Panc1 (cell line): Measurements from ENCODE around the gene E2F6. TPM values are rescaled to one million over a fixed set of nuclear protein-coding genes. Genes with fewer than 3 reads are reported as not detected.

ENCODE experiments used
- ATAC-seq: fragments of 200-7000 bp; cut with Tn5 transposase; 2 replicates; pipeline ENCODE4 v1.9.1; 2020; ENCODE audit warnings: mild to moderate bottlenecking, moderate library complexity
- BruUV-seq: library from RNA; stranded (reverse); fragments of 400-500 nt; replicated peaks from 2 replicates; lab custom pipeline; 2021; lab: Mats Ljungman, UMichigan
- CTCF ChIA-PET: fragments of 300-600 bp; sonication (Branson Sonifier 250); formaldehyde crosslinking; loops from one replicate; lab custom pipeline; 2022; ENCODE audit warnings: antibody characterized with exemption; lab: Charles Lee
- POLR2A ChIA-PET: fragments of 300-600 bp; sonication (Branson Sonifier 250); formaldehyde crosslinking; loops from one replicate; lab custom pipeline; 2022; ENCODE audit warnings: antibody characterized with exemption; lab: Charles Lee
- DNase-seq: peaks from one replicate; pipeline ENCODE4 v3.0.0-alpha.2; 2010; ENCODE audit warnings: low read depth, low spot score
- H3K27ac ChIP-seq: 2 replicates; pipeline ENCODE4 v1.5.1; 2011; ENCODE audit warnings: mild to moderate bottlenecking, low read length, inconsistent platforms
- H3K27me3 ChIP-seq: fragments of 200-500 bp; sonication (Bioruptor generic); 2 replicates; pipeline ENCODE4 v1.6.0; 2014; ENCODE audit warnings: low read length, inconsistent platforms; ENCODE audit not compliant: control insufficient read depth, insufficient read depth
- H3K36me3 ChIP-seq: fragments of 200-500 bp; sonication (Bioruptor generic); 2 replicates; pipeline ENCODE4 v1.5.1; 2014; ENCODE audit warnings: inconsistent platforms, mild to moderate bottlenecking, low read length, moderate library complexity; ENCODE audit not compliant: control insufficient read depth, insufficient read depth
- H3K4me1 ChIP-seq: 2 replicates; pipeline ENCODE4 v1.5.1; 2011; ENCODE audit warnings: inconsistent platforms, mild to moderate bottlenecking, low read length, moderate library complexity; ENCODE audit not compliant: control insufficient read depth, insufficient read depth
- H3K4me3 ChIP-seq, 2 experiments: 2 replicates each; pipeline ENCODE4 v1.5.1; 2011 to 2012; ENCODE audit warnings: low read depth in 2 of 2, low read length in 2 of 2, mild to moderate bottlenecking in 2 of 2, inconsistent platforms in 1 of 2, moderate library complexity in 1 of 2
- H3K9me3 ChIP-seq: fragments of 200-500 bp; sonication (Bioruptor generic); 2 replicates; pipeline ENCODE4 v1.5.1; 2014; ENCODE audit warnings: low read depth, mild to moderate bottlenecking, inconsistent platforms, low read length, moderate library complexity; ENCODE audit not compliant: control insufficient read depth, insufficient read depth
- POLR2AphosphoS5 ChIP-seq: IDR thresholded peaks from 2 replicates; pipeline ENCODE4 v1.6.1; 2012; ENCODE audit warnings: mild to moderate bottlenecking, low read depth, low read length, moderate library complexity
- SIN3A ChIP-seq: IDR thresholded peaks from 2 replicates; pipeline ENCODE4 v1.6.1; 2012; ENCODE audit warnings: low read depth, mild to moderate bottlenecking, low read length, moderate library complexity, borderline replicate concordance; ENCODE audit not compliant: insufficient read depth
- TCF7L2 ChIP-seq: IDR thresholded peaks from 2 replicates; pipeline ENCODE4 v1.6.1; 2011; ENCODE audit warnings: mild to moderate bottlenecking, low read depth, low read length, inconsistent platforms
- in situ Hi-C: cut with HindIII; loops from 2 replicates; pipeline ENCODE4 v1.10.0; 2016; ENCODE audit warnings: low sequenced_read_pairs, low pct_unique_long_range_greater_than_20kb
- intact Hi-C: fragments of 100-400 bp; cut with micrococcal nuclease; formaldehyde crosslinking; loops from one replicate; pipeline ENCODE4 v1.10.0; 2022; ENCODE audit not compliant: unreplicated experiment
- total RNA-seq: library from RNA; stranded (reverse); gene quantifications from one replicate; pipeline ENCODE4 v1.2.1, GENCODE V29; 2021; ENCODE audit not compliant: unreplicated experiment
- TF ChIP-seq, protein P1 (sequence below): fragments of 450-650 bp; IDR thresholded peaks from 2 replicates; pipeline ENCODE4 v1.5.1; 2017; ENCODE audit warnings: mild to moderate bottlenecking
- TF ChIP-seq, protein P2 (sequence below), 2 experiments: IDR thresholded peaks; 2 replicates each; pipeline ENCODE4 v1.6.1; 2011 to 2012; ENCODE audit warnings: low read depth in 2 of 2, control low read depth in 1 of 2, low read length in 1 of 2, mild to moderate bottlenecking in 1 of 2, moderate library complexity in 1 of 2; ENCODE audit not compliant: insufficient read depth in 1 of 2

The E2F6 gene
- total RNA-seq, 1 experiment from 2014 or later: 23.9 TPM

DNA sequence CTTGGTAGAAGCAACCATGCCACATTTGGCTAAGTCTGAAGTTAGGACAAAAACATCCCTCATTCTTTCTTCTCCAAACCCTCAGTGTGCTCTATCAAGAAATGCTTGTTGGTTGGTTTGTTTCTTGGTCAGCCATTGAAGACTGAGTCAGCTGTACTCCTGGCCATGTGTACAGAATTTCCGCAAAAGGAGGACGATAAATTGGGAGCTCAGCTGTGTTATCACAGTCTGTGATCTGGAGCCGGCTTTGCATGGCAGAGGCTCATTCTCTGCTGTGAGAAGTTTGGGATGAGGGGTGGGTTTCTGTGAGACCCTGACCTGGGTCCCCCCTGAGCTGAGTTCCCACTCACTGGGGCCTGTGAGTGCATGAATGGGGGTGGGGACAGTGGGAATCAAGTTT, 26.3 kb upstream of the E2F6 start:
- in situ Hi-C loops (no loop called here), intact Hi-C loops (no loop called here)
- POLR2A ChIA-PET: interaction anchor here (0.7 kb wide), 1 partner anchor 330 kb away, joined by 8 read pairs; no protein-coding TSS in a partner anchor
- ATAC-seq: no peak
- H3K27ac ChIP-seq: no peak overlapping the region
- BruUV-seq: no TSS peak
- CTCF ChIA-PET: no interaction called here
- no peak for DNase-seq
- H3K4me3 ChIP-seq: no peak overlapping the region
- no peaks in the 10 kb centered on the region for H3K4me1 ChIP-seq
- TF ChIP-seq SIN3A (no peak), POLR2AphosphoS5 (no peak), TCF7L2 (no peak)
- TF ChIP-seq, protein P1, sequence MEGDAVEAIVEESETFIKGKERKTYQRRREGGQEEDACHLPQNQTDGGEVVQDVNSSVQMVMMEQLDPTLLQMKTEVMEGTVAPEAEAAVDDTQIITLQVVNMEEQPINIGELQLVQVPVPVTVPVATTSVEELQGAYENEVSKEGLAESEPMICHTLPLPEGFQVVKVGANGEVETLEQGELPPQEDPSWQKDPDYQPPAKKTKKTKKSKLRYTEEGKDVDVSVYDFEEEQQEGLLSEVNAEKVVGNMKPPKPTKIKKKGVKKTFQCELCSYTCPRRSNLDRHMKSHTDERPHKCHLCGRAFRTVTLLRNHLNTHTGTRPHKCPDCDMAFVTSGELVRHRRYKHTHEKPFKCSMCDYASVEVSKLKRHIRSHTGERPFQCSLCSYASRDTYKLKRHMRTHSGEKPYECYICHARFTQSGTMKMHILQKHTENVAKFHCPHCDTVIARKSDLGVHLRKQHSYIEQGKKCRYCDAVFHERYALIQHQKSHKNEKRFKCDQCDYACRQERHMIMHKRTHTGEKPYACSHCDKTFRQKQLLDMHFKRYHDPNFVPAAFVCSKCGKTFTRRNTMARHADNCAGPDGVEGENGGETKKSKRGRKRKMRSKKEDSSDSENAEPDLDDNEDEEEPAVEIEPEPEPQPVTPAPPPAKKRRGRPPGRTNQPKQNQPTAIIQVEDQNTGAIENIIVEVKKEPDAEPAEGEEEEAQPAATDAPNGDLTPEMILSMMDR: no peak
- no peaks in the 10 kb centered on the region for H3K9me3 ChIP-seq
- no peaks in the 10 kb centered on the region; the same call in 1 of the 2 replicates for H3K27me3 ChIP-seq
- H3K36me3 ChIP-seq: no peaks in the 10 kb centered on the region

DNA sequence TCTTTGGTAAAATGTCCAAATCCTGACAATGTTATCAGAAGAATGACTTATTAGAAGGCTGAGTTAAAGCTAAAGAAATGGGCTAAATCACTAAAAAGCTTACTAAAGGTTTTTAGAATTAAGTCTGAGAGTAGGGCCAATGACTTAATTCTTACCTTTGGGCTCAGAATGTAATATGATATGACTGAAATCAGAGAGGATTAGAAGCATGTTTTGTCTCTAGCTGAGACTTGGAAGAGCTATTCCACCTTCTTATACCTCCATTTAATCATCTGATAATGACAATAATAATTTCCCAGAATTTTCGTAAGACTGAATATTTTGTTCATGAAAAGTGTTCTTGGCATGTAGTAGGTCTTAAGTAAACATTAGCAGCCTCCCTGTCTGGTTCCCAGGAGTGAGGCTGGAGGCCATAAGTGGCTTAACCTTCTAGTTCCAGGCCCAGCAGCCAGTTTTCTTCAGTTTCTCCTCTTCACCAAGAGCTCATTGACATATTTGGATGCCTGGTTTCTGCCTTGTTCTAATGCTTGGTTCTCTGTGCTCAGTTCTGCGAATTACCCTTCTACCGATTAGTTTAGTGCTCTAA, 25.5 kb upstream of the E2F6 start:
- DNase-seq: no peak
- peaks cover under 1% of the 10 kb centered on the region; the same call in 1 of the 2 replicates for H3K27me3 ChIP-seq
- ATAC-seq: no peak
- in situ Hi-C loops (no loop called here), intact Hi-C loops (no loop called here)
- CTCF ChIA-PET: interaction anchor here (0.5 kb wide), 1 partner anchor 11 kb away, joined by 5 read pairs; no protein-coding TSS in a partner anchor
- no peak overlapping the region for H3K27ac ChIP-seq
- POLR2A ChIA-PET: no interaction called here
- TF ChIP-seq POLR2AphosphoS5 (no peak), TCF7L2 (no peak), SIN3A (no peak)
- TF ChIP-seq, protein P2, sequence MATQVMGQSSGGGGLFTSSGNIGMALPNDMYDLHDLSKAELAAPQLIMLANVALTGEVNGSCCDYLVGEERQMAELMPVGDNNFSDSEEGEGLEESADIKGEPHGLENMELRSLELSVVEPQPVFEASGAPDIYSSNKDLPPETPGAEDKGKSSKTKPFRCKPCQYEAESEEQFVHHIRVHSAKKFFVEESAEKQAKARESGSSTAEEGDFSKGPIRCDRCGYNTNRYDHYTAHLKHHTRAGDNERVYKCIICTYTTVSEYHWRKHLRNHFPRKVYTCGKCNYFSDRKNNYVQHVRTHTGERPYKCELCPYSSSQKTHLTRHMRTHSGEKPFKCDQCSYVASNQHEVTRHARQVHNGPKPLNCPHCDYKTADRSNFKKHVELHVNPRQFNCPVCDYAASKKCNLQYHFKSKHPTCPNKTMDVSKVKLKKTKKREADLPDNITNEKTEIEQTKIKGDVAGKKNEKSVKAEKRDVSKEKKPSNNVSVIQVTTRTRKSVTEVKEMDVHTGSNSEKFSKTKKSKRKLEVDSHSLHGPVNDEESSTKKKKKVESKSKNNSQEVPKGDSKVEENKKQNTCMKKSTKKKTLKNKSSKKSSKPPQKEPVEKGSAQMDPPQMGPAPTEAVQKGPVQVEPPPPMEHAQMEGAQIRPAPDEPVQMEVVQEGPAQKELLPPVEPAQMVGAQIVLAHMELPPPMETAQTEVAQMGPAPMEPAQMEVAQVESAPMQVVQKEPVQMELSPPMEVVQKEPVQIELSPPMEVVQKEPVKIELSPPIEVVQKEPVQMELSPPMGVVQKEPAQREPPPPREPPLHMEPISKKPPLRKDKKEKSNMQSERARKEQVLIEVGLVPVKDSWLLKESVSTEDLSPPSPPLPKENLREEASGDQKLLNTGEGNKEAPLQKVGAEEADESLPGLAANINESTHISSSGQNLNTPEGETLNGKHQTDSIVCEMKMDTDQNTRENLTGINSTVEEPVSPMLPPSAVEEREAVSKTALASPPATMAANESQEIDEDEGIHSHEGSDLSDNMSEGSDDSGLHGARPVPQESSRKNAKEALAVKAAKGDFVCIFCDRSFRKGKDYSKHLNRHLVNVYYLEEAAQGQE (IDR thresholded peaks at IDR 0.05; ENCODE audit: insufficient read depth in 1 of 2, low read depth in 2 of 2, low read length in 1 of 2): no peak
- H3K4me3 ChIP-seq: no peak overlapping the region
- no TSS peak for BruUV-seq
- no peaks in the 10 kb centered on the region for H3K9me3 ChIP-seq
- no peaks in the 10 kb centered on the region for H3K36me3 ChIP-seq
- no peaks in the 10 kb centered on the region for H3K4me1 ChIP-seq

DNA sequence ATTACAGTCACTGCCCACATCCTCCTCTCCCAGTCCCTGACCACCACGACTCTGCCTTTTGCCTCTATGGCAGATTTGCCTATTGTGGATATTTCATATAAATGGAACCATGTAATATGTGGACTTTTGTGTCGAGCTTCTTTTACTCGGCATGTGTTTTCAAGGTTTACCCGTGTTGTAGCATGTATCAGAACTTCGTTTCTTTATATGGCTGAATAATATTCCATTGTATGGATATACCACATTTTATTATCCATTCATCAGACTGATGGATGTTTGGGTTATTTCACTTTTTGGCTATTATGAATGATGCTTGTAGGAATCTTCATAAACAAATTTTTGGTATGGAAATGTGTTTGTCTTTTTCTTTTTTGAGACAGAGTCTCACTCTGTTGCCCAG, 24.2 kb upstream of the E2F6 start:
- DNase-seq: no peak
- in situ Hi-C loops (no loop called here), intact Hi-C loops (no loop called here)
- no peak for ATAC-seq
- POLR2A ChIA-PET: no interaction called here
- no TSS peak for BruUV-seq
- peaks cover 9% of the 10 kb centered on the region for H3K27me3 ChIP-seq
- H3K36me3 ChIP-seq: no peaks in the 10 kb centered on the region
- CTCF ChIA-PET: no interaction called here
- H3K4me1 ChIP-seq: no peaks in the 10 kb centered on the region
- H3K9me3 ChIP-seq: no peaks in the 10 kb centered on the region
- TF ChIP-seq, protein P1: no peak
- TF ChIP-seq SIN3A (no peak), TCF7L2 (no peak), POLR2AphosphoS5 (no peak)
- TF ChIP-seq, protein P2 (IDR thresholded peaks at IDR 0.05; ENCODE audit: insufficient read depth in 1 of 2, low read depth in 2 of 2, low read length in 1 of 2): no peak
- H3K4me3 ChIP-seq: no peak overlapping the region
- no peak overlapping the region for H3K27ac ChIP-seq
